GM18508 (cell line): ENCODE data around the gene MRPL38.

Experiments used
- ATAC-seq: cut with Tn5 transposase; IDR thresholded peaks from one replicate; pipeline ENCODE4 v1.9.1; 2021; ENCODE audit warnings: moderate number of reproducible peaks; ENCODE audit not compliant: insufficient read depth, unreplicated experiment

MRPL38 gene

DNA sequence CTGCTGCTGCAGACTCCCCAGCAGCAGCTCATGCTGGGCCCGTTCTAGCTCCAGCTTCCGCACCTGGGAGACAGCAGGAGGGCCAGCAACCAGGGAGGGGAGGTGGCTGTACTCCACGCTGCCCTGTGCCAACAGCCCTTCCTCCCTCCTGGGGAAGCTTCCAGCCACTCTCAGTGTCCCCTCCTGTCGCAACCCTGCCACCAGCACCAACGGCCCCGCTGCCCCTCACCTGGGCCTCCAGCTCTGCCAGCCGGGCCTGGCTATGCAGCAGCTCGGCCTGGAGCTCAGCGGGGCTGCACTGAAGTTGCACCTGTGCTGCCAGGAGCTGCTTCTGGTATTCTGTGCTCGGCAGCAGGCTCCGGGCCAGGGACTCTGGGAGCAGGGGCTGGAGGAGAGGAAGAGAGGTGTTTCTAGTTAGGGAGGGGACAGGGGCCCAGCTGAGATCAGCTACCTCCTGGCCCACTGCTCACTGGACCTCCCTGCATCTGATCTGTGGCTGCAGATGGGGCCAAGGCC, 15.4 kb upstream of the MRPL38 start:
- no peak for ATAC-seq

DNA sequence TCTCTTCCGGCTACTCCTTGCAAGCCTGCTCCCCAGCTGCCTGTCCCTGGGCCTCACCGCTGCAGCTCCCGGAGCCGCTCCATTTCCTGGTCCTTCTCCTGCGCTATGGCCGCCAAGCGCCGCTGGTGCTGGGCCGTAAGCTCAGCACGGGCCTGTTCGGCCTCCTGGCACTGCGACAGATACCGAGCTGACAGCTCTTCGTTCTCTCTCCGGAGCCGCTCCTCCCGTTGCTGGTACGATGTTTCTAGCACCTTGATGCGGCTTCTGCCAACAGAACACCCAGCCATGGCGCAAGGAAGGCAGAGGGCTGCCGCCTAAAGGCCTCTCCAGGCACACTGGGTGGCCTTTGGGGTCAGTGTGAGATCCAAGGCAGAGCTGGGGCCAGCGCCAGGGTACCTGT, 14.9 kb upstream of the MRPL38 start:
- ATAC-seq = no peak

DNA sequence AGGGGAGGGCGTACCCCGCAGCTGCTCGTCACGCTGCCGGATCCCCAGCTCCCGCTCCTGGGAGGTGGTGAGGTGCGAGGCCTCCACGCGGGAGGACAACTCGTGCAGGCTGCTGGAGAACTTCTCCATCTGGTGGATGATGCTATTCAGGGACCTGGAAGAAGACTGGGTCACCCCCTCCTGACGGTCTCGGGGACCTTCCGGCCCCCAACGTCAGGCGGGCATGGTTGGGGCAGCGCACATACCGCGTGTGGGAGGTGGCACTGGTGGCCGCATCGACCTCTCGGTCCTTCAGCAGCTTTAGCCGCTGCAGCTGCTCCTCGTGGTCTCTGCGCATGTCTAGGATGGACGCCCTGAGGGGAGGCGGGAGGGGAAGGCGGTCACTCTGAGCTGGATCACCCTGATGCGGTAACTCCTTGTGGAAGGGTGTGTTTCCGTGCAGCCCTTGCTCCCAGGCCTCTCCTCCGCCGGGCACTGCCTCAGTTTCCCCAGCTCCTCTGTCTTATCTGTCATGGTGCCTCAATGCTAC, 13.3 kb upstream of the MRPL38 start:
- no peak for ATAC-seq

DNA sequence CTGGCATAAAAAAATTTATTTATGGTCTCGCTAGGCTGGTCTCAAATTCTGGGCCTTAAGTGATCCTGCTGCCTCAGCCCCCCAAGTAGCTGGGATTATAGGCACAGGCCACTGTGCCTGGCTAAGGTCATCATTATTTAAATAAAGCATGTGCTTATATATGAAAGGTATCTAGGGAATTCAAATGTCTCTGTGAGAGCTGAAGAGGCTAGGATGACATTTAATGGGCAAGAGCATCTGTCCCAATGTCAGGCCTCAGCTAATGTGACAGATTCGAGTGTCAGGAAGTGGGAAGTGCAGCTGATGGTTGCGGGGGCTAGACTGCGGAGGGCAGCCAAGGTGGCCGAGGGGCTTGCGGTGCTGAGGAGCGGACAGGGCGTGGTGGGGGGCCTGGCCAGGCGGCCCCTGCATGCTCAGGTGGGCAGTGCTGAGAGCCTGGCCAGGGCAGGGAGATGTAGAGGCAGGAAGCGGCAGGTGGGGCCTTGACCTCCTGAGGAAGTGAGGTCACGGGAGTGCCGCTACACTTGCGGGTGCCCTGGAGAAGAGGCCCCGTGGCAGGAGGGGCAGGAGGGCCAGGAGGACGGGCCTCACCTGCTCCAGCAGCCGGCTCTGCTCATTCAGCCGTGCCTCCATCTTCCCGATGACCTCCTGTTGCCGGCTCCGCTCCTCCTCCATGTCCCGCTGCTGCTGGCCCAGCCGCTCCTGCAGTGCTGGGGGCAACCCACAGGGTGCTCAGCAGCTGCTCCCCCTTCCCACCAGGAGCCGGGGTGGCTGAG, 12.6 kb upstream of the MRPL38 start:
- no peak for ATAC-seq

DNA sequence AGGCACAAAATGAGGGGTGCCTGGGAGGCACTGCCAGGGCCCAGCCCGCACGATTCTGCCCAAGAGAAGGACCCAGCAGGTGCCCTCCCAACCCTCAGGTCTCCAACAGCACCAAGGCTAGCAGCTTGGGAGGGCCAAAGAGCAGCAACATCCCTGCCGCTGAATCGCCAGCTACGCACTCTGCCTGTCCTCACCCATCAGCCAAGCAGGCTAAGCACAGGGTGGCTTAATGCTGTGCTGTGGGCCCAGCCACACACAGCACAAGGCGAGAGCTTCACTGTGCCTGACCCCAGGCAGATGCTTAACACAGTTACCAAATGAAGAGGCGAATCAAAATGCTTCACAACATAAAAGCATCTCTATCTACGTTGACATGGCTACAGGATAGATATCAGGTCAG, 10.6 kb upstream of the MRPL38 start:
- ATAC-seq = no peak

DNA sequence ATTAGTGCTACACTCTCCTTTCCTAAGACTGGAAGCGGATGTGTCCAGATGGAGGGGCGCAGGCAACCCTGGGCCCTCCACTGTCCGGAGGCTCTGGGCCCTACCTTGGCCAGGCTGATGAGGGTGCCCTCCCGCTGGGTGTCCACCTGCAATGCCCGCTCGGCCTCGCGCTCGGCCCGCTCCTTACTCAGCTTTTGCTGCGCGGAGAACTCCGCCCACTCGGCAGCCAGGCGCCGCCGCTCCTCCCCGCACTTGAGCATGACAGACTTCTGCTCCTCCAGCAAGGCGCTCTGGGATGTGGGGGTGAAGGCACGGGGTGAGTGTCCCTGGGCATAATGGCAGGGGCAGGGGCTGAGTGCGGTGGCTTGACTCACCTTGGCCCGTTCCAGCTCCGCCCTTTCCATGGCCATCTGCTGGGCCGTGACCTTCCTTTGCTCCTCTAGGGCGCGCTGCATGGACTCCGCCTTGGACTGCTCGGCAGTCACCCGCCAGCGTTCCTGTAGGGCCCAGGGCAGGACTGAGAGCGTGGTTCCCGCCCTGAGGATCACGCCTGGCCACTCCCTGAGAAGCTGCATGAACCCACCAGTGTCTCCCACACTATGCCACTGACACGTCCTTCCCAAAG, 10.1 kb upstream of the MRPL38 start:
- ATAC-seq = no peak

DNA sequence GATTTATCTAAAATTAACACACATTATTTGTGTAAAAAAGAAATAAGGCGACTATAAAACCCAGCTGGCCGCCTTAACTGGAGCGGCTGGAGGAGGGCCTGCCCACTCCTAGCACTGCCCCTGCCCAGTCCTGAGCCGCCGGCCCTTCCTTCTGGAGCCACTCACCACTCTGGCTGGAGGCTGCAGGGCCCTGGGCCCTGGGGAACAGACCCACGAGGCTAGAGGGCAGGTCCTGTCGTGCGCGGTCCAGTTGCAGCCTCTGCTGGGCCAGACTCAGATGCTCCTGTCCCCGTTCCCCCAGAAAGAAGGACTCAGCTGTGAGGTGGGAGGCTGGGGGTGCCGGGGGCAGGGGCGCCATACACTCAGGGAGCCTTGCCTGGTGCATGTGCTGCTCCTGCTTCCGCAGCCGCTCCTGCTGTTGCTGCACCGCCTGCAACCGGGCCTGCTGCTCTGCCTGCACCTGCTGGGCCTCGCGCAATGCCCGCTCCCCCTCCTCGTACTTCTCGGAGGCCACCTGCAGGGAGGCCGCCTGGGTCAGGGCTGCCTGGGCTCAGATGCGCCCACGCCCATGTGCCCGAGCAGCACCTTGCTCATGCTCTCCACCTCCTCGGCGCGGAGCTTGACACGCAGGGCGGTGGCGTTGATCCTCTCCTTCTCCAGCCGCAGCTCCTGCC, 9.0 kb upstream of the MRPL38 start:
- no peak for ATAC-seq

DNA sequence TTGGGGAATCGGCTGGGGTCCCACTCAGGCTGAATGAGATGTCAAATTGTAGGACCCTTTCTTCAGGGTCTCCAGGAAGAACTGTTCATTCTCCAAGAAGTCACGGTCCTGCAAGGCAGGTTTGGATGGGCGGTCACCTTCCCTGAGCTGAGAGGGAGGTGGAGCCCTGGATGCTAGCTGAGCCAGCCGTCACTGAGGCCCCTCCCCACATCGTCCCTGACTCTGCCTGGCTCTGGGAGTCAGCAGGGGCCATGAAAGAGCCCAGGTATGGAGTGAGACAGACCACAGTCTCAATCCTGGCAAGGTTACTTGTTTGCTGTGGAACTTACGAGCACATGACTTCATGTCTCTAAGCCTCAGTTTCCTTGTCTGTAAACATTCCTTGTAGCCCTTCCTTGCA, 6.0 kb upstream of the MRPL38 start:
- no peak for ATAC-seq

DNA sequence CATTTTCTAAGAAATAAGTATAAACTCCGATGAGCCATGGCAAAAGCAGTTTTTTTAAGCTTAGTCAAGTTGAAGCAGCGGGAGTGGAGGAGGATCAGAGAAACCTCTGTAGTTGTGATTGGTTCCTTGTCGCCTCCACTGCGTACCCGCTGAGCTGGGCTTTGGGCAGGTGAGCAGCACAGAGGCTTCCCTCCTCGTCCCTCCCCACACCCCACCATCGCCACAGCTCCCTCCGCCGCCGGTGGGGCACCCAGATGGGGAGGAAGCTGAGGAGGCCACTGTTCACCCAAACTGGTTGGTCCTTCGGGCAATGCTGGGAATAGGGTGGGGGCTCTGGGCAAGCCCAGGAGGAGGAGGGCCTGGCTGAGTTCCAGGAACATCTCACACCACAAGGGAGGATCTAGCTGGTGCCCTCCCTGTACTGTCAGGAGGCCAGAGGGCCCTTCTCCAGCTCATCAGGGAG, 5.2 kb upstream of the MRPL38 start:
- ATAC-seq = no peak

DNA sequence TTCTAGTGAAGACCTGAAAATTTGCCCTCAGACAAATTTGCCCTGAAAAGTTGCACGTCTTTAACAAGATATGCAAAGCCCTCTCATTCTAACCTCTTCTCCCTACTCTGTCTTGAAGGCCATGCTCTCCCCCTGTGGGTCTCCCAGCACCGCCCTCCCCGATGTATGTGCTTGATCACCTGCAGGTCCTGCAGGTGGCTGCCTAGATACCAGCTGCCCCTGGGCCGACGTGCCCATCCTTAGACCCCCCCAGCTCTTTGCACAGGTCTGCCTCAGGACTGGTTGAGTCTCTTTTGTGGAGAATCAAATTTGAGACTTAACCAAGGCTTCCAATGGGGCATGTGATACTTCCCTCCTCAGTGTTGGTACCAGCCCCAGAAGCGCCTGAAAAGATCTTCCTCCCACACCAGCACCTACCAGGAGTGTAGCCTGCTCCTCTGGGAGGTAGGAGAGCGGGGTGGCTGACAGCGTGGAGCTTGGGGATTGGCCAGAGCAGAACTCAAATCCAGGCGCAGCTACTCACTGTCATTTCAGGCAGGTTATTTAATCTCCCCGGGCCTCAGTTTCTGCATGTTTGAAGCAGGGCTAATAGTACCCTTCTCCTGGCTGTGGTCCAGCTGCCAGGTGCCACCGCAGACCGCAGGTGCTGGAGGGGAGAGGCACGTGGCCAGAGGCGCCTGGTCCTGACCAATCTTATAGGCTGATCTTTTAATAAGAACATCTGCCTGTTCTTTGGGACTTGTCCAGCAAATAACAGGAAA, 4.5 kb upstream of the MRPL38 start:
- no peak for ATAC-seq

DNA sequence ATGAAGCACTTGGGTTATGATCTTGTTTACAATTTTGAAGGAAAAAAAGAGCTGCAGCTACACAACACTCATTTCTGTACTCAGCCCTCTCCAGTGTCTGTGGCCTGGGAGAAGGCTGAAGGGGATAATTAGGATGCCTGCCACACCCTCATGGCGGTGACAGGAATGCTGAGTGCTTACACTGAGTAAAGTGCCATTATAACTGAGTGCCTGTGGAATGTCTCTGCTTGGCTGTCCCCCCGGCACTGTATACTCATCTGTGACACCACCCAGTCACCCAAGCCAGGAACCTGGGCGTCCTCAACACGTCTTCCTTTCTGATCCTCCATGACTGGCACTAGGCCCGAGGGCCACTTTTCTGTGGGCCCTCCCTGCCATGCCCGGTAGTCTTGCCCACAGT, 3.5 kb upstream of the MRPL38 start:
- no peak for ATAC-seq

DNA sequence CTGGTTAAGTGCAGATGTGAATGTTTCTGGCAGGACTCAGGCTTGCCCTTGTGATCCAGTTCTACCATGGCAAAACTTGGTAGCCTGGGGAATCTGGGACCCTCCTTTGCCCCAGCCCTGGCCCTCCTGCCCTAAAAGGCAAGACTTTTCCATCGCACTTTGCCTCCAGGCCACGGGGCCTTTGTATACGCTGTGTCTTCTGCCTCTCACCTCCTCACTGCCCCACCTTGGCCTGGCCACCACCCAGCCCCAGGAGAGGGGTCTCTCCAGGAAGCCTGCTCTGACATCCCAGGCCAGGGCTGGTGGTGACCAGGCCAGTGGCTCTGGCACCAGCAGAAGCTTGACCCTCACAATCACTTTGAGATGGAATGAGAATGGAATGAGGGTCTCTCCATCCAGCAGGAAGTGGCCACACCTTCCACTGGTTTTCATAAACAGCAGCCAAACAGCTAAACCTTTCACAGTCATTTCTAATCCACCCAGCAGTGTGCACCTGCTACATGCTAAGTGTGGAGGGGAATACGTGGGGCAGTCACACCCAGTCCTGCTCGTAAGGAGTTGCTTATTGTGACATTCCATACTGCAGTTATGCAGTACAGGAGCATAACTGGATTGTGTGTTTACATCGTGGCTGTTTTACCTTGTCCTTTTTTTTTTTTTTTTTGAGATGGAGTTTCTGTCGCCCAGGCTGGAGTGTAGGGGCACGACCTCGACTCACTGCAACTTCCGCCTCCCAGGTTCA, 1.6 kb upstream of the MRPL38 start:
- no peak for ATAC-seq

DNA sequence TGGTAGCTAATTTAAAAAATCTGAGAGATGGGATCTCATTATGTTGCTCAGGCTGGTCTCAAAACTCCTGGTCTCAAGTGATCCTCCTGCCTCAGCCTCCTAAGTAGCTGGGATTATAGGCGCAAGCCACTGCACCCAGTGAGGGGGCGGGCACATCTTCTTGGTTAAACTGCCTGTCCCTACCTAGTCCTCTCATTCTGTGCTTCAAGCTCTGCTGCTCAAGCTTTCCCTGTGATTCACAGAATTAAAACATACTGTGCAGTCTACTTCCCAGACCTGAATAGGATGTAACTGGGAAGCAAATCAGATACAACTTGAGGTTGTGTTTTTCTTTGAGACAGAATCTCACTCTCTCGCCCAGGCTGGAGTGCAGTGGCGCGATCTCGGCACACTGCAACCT, 2.3 kb downstream of the MRPL38 start:
- ATAC-seq = no peak

DNA sequence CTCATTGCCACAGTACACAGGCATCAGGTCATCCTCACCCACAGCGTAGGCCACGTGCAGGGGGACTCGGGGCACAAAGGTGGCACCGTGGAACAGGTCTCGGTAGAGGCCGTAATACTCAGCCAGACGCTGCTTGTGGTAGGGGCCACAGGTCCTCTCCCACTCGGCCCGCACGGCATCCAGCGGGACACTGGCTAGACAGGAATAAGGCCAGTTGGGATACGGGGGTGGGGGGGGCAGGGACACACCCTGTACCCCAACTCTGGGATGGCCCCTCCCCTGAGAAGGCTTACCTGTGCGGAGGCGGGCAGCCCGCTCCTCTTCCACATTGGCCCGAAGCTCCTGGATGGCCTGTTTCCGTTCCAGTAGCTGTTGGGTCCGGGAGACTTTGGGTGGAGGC, 3.0 kb downstream of the MRPL38 start:
- ATAC-seq = no peak

DNA sequence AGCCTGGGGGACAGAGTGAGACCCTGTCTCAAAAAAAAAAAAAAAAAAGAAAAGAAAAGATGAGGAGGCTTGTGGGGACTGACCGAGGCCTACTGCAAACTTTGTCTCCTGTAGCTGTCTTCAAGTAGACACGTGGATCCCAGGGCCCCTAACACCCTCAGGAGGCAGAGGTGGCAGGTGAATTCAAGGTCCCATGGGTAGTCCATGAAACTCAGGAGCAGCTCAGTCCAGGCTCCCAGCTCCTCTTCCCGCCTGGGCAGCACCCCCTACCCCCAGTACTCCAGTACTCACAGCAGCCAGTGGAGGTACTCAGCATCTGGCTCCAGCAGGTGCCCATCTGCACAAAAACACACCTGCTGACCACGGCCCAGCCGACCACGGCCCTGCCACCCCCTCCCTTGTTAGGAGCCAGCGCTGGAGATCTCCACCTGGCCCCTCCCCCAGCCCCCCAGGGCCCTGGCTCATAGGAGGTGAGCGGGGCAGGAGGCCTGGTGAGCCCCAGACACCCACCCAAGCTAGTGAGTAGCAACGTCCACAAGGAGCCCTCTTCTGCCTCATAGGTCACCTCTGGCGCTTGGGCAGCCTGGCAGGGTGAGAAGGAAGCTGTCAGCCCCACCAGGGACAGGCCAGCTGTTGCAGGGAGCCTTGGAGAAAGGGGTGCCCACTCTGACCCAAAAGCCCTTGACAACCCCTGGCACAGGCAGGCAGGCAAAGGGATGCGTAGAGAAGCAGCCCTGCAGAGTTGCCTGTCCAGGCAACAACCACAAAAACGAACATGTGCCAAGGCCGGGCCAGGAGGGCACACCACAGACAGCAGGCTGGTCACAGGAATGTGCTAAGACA, 3.8 kb downstream of the MRPL38 start:
- no peak for ATAC-seq

DNA sequence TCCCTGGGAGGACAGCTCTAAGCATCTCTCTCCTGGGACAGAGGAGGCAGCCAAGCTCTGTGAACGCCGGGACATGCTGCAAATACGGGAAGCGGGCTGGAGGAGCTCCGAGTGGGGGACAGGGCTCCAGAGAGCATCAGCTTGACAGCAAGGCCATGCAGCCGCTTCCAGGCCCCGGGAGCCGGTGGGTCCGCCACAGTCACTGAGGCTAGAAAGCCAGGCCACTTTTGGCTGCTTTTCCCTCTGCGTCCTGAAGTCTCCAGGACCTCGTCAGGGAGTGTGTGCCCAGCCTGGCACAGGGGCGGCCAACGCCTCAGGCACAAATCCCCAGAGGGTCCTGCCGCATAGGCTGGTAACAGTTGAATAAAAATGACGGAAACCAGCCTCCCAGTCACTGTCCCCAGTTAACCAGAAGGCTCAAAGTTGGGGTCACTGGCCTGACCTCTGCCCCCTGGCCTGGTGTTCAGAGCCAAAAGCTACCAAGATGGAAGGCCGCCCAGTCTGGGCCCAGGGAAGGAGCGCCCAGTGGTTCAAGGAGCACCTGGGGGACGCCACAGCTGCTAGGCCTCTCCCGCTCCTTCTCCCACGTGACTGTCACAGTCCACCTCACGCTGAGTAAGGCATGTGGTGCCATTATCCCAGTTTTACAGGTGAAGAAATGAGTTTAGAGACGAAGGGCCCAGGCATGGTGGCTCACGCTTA, 4.8 kb downstream of the MRPL38 start:
- no peak for ATAC-seq

DNA sequence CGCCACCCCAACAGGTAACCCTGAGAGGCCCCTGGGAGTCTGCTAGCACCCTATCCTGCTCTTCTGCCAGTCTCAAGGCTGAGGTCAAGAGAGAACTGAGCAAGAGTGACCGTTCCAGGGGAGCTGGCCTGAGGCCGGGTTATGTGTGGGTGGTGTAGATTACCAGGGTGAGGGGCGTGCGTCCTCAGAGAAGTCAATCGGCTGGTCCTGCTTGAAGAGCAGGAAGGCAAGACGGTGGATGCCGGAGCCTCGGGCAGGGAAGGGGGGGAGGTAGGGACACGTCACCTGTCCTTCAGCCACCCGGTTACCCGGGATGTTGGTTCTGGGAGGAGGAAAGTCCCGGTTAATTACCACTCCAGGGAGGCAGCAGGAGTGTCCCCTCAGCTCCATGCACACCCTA, 5.3 kb downstream of the MRPL38 start:
- no peak for ATAC-seq

DNA sequence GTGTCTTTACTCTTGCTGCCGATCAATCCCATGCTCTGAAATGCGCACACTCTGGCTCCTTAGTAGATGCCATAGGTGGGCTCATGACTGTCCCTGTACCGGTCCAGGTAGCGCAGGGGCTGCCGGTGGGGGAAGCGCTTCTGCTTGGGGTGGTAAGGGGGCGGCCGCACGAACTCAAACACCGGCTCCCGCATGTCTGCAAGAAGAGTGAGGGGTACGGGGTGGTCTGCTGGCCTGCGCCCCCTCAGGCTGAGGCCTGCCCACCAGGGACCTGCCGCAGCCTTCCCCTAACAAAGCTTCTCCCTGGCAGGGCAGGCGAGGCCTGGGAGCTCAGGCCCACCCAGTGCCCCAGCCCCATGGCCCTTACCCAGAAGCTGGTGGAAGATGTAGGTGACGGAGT, 5.9 kb downstream of the MRPL38 start:
- no peak for ATAC-seq
